ENCODE measurements around the gene CAPN2.

The CAPN2 gene

GRCh38 chr1:223721658-223722607, 9.6 kb downstream of the CAPN2 start:
- H3K27ac ChIP-seq: no peak overlapping the region
- TF ChIP-seq, protein P1, sequence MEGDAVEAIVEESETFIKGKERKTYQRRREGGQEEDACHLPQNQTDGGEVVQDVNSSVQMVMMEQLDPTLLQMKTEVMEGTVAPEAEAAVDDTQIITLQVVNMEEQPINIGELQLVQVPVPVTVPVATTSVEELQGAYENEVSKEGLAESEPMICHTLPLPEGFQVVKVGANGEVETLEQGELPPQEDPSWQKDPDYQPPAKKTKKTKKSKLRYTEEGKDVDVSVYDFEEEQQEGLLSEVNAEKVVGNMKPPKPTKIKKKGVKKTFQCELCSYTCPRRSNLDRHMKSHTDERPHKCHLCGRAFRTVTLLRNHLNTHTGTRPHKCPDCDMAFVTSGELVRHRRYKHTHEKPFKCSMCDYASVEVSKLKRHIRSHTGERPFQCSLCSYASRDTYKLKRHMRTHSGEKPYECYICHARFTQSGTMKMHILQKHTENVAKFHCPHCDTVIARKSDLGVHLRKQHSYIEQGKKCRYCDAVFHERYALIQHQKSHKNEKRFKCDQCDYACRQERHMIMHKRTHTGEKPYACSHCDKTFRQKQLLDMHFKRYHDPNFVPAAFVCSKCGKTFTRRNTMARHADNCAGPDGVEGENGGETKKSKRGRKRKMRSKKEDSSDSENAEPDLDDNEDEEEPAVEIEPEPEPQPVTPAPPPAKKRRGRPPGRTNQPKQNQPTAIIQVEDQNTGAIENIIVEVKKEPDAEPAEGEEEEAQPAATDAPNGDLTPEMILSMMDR (conservative IDR thresholded peaks at IDR 0.05): no peak

- TF ChIP-seq, protein P1 (conservative IDR thresholded peaks at IDR 0.05): no peak
- H3K27ac ChIP-seq: no peak overlapping the region
Observed at GRCh38 chr1:223723351-223723904, 11.1 kb downstream of the CAPN2 start.

GRCh38 chr1:223724376-223724775, 12.0 kb downstream of the CAPN2 start:
- TF ChIP-seq, protein P1 (conservative IDR thresholded peaks at IDR 0.05): no peak
- no peak overlapping the region for H3K27ac ChIP-seq

- TF ChIP-seq, protein P1 (conservative IDR thresholded peaks at IDR 0.05): no peak
- no peak overlapping the region for H3K27ac ChIP-seq
Observed at GRCh38 chr1:223725578-223725977, 13.2 kb downstream of the CAPN2 start.

DNA sequence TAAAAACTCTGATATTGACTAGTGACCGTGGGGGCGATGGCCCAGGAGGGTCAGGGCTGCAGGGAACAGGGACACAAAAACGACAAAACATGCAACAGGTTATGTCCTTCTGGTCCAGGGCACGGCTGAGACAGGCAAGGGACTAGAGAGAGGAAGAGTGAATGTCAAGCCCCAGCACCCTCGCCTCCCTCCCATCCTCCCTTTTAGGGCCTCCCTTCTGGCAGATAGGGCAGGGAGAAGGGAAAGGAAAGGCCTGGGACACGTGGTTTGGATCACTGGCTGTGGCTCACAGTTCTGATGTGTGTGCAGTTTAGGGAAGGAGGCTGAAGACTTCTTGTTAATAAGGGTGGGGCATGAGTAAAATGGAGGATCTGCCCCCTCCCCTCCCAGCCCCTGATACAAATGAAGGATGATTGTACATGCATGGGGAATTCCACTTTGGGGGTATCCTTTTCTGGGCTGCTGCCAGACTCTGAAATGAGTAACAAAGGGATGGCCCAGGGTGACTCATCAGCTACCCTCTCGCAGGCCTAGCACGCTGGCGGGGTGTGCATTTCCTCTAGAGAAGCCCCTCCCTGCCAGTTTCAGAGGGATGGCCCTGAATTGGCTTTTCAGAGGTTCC, 14.2 kb downstream of the CAPN2 start:
- TF ChIP-seq, protein P1 (conservative IDR thresholded peaks at IDR 0.05): no peak
- no peak overlapping the region for H3K27ac ChIP-seq

GRCh38 chr1:223727541-223727940, 15.2 kb downstream of the CAPN2 start:
- TF ChIP-seq, protein P1 (conservative IDR thresholded peaks at IDR 0.05): no peak
- no peak overlapping the region for H3K27ac ChIP-seq

DNA sequence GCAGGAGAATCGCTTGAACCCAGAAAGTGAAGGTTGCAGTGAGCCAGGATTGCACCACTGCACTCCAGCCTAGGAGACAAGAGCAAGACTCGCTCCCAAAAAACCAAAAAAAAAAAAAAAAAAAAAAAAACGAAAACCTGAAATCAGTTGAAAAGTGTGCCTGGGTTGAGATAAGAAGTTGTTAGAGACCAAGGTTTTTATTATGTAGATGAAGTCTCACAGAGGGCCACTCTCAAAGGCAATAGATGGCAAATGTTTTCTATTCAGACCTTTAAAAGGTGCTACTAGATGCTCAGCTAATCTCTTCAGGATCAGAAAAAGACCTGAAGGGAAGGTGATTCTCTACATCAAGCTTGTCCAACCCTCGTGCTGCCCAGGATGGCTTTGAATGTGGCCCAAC, 17.6 kb downstream of the CAPN2 start:
- TF ChIP-seq, protein P1 (conservative IDR thresholded peaks at IDR 0.05): no peak
- H3K27ac ChIP-seq: no peak overlapping the region

All from VCaP (cell line).